GM21360 (cell line): ENCODE measurements around the gene CERS1.

ENCODE experiments used
- ATAC-seq: cut with Tn5 transposase; IDR thresholded peaks from one replicate; pipeline ENCODE4 v1.9.1; 2021; ENCODE audit warnings: mild to moderate bottlenecking, moderate library complexity; ENCODE audit not compliant: unreplicated experiment

CERS1 gene

GRCh38 chr19:18895824-18896341 lies at the start of gene CERS1:
CERS1 (minus strand) TSS chr19:18896158; CDS start chr19:18896072, 86 bp downstream.
- ATAC-seq, result no peak

GRCh38 chr19:18945297-18945696 lies 49.3 kb upstream of the CERS1 start:
- no peak for ATAC-seq

- ATAC-seq, result no peak
Measured at GRCh38 chr19:18943465-18943864, 47.5 kb upstream of the CERS1 start.

- no peak for ATAC-seq
Measured at GRCh38 chr19:18942692-18943091, 46.7 kb upstream of the CERS1 start.

- ATAC-seq, result no peak
Measured at GRCh38 chr19:18941628-18942354, 45.8 kb upstream of the CERS1 start.

- no peak for ATAC-seq
Measured at GRCh38 chr19:18940769-18941627, 45.0 kb upstream of the CERS1 start, which contains the start of gene HOMER3. HOMER3 (minus strand) TSS chr19:18941217; CDS start chr19:18938982, 2,235 bp downstream.

GRCh38 chr19:18939922-18940768 lies 44.2 kb upstream of the CERS1 start:
- no peak for ATAC-seq

- ATAC-seq, result no peak
Measured at GRCh38 chr19:18939163-18939562, 43.2 kb upstream of the CERS1 start.

GRCh38 chr19:18933297-18933696 lies 37.3 kb upstream of the CERS1 start:
- no peak for ATAC-seq

GRCh38 chr19:18932216-18932841 lies 36.4 kb upstream of the CERS1 start:
- ATAC-seq, result no peak

- no peak for ATAC-seq
Measured at GRCh38 chr19:18931316-18932162, 35.6 kb upstream of the CERS1 start.

- ATAC-seq, result no peak
Measured at GRCh38 chr19:18929311-18929710, 33.4 kb upstream of the CERS1 start.

- ATAC-seq, result no peak
Measured at GRCh38 chr19:18928018-18928805, 32.3 kb upstream of the CERS1 start.

- ATAC-seq, result no peak
Measured at GRCh38 chr19:18924684-18925213, 28.8 kb upstream of the CERS1 start.

- no peak for ATAC-seq
Measured at GRCh38 chr19:18922228-18922985, 26.4 kb upstream of the CERS1 start.

- no peak for ATAC-seq
Measured at GRCh38 chr19:18921593-18921992, 25.6 kb upstream of the CERS1 start.

- no peak for ATAC-seq
Measured at GRCh38 chr19:18920400-18920799, 24.4 kb upstream of the CERS1 start.

- ATAC-seq, result no peak
Measured at GRCh38 chr19:18919900-18920214, 23.9 kb upstream of the CERS1 start.
